ENCODE data around the gene TMEM106C. TPM values are rescaled to one million over a fixed set of nuclear protein-coding genes. Genes with fewer than 3 reads are reported as not detected.

Gene TMEM106C
- total RNA-seq, 1 donor from 2014 or later = 24.0 TPM

DNA sequence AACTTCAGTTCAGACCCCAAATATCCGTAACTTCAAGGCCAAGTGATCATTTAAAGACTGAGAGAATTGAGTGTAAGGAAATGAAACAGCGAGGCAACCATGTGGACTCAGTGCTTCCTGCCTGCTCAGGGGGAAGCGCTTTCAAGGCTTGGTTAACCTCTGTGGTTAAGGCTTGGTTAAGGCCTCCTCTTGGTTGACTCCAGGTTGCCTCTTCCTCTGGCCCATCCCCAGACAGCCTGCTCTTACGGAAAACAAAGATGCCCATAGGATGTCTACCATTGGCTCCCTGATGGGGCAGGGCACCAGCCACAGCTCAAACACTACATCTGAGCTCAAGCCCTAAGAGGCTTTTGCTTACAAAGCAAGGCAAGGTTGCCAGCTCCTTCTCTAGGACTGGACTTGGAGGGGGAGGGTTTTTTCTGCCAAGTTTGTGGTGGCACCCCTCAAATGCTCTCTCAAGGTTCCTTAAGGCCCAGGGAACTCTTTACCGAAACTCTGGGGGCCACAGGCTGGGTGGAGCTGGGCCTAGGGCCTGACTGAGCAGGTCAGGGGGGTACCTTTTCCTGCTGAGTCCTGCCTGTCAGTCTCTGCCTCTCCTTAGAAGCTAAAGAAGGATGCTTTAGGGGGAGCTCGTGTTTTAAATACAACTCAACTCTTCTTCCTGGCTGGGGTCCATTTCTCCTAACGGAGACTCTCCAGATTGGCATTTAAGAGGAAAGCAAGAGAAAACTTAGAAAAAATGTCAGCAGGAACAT lies 27.1 kb downstream of the TMEM106C start:
- Mint-ChIP-seq H3K27ac (ENCODE audit: unreplicated experiment) (peak overlapping the region; percentile 62), H3K36me3 (ENCODE audit: unreplicated experiment) (no peaks in the 10 kb centered on the region), H3K9me3 (ENCODE audit: unreplicated experiment) (peaks cover 5% of the 10 kb centered on the region), H3K27me3 (ENCODE audit: unreplicated experiment) (peaks cover 12% of the 10 kb centered on the region), H3K4me1 (ENCODE audit: low read depth, unreplicated experiment) (peaks cover 27% of the 10 kb centered on the region), H3K4me3 (ENCODE audit: unreplicated experiment) (peak overlapping the region; percentile 55)
- no peak for DNase-seq
- TF ChIP-seq, protein P1, sequence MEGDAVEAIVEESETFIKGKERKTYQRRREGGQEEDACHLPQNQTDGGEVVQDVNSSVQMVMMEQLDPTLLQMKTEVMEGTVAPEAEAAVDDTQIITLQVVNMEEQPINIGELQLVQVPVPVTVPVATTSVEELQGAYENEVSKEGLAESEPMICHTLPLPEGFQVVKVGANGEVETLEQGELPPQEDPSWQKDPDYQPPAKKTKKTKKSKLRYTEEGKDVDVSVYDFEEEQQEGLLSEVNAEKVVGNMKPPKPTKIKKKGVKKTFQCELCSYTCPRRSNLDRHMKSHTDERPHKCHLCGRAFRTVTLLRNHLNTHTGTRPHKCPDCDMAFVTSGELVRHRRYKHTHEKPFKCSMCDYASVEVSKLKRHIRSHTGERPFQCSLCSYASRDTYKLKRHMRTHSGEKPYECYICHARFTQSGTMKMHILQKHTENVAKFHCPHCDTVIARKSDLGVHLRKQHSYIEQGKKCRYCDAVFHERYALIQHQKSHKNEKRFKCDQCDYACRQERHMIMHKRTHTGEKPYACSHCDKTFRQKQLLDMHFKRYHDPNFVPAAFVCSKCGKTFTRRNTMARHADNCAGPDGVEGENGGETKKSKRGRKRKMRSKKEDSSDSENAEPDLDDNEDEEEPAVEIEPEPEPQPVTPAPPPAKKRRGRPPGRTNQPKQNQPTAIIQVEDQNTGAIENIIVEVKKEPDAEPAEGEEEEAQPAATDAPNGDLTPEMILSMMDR (IDR thresholded peaks at IDR 0.05; ENCODE audit: partially characterized antibody, unreplicated experiment) = no peak

DNA sequence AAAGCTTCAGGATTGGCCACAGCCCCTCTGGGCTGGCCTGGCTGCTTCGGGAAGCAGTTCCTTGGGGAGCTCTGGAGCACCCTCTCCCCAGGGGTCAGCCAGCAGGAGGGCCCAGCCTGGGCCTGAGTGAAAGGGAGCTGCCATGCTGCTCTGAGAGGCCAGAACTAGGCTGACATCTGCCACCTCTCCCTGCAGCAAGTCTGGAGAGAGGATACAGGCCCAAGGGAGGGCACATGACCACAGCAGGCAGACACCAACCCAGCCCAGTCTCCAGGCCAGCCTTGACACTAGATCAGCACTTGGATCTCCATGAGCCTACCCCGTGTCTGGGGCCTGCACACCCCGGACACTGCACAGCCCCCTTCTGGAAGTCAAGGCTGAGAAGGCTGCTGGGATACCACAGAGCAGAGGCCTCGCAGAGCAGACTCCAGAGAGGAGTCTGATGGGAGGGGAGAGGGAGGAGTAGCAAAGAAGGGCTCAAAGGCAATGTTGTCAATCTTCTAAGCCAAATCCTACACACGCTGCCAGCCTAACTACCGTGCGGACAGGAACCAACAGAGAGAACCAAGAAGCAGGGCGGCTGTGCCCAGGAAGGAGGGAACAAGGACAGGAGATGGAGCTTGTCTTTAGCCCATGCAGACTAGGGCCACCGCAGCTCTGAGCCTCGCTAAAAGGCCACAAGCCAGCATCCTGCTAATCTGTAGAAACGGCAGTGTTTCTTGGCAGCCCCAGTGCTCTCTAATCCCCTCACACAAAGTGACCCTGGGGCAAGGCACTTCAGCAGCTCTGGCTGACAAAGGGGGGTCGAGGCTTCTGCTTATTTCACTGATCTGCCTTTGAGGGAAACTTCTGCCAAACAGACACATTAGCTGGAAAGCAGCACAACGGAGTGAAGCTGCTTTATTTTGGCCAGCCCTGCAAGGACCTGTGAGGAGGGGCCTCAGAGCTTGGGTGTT lies 28.0 kb downstream of the TMEM106C start:
- Mint-ChIP-seq H3K27ac (ENCODE audit: unreplicated experiment) (peak overlapping the region; percentile 62), H3K4me1 (ENCODE audit: low read depth, unreplicated experiment) (peaks cover 27% of the 10 kb centered on the region), H3K27me3 (ENCODE audit: unreplicated experiment) (peaks cover 12% of the 10 kb centered on the region), H3K4me3 (ENCODE audit: unreplicated experiment) (peak overlapping the region; percentile 55), H3K9me3 (ENCODE audit: unreplicated experiment) (peaks cover 3% of the 10 kb centered on the region), H3K36me3 (ENCODE audit: unreplicated experiment) (no peaks in the 10 kb centered on the region)
- TF ChIP-seq, protein P1 (IDR thresholded peaks at IDR 0.05; ENCODE audit: partially characterized antibody, unreplicated experiment) = no peak
- peak; percentile 36 for DNase-seq

DNA sequence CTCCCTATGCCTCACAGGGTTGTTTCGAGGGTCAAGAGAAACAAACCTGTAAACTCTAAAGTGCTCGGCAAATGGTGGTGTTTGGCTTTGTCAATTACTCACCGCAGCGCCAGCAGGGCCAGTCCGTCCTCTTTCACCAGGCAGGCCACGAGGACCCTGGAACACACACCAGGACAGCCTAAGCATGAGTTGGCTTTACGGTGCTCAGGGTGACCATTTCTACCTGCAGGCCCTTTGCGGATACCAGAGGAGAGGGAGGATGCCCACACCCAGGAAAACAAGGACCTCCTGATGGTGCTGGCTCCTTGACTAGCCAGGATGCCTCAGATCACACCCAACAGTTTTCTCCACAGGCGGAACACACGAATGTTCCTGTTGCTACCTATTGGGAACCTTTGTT lies 29.4 kb downstream of the TMEM106C start:
- Mint-ChIP-seq H3K4me1 (ENCODE audit: low read depth, unreplicated experiment) (peaks cover 26% of the 10 kb centered on the region), H3K27ac (ENCODE audit: unreplicated experiment) (no peak overlapping the region), H3K9me3 (ENCODE audit: unreplicated experiment) (peaks cover 3% of the 10 kb centered on the region), H3K36me3 (ENCODE audit: unreplicated experiment) (no peaks in the 10 kb centered on the region), H3K4me3 (ENCODE audit: unreplicated experiment) (no peak overlapping the region), H3K27me3 (ENCODE audit: unreplicated experiment) (peaks cover 10% of the 10 kb centered on the region)
- no peak for DNase-seq
- TF ChIP-seq, protein P1 (IDR thresholded peaks at IDR 0.05; ENCODE audit: partially characterized antibody, unreplicated experiment) = no peak

DNA sequence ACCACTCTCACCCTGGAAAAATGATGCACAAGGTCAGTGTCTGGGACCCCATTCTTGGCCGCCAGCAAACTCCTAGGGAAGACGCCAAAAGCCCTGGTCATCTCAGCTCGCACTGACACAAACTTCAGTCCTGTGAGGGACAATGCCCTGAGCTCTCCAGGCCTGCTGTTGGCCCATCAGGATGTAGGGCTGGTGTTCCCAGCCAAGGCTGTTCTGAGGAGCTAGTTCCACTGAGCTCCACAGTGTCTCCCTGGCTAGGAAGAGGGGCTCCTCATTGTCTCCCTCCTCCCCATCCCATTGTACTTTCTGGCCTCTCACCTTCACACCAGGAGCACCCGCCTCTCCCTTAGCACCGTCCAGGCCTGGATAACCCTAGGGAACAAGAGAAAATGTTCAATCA lies 30.1 kb downstream of the TMEM106C start:
- Mint-ChIP-seq H3K9me3 (ENCODE audit: unreplicated experiment) (peaks cover 3% of the 10 kb centered on the region), H3K36me3 (ENCODE audit: unreplicated experiment) (no peaks in the 10 kb centered on the region), H3K27me3 (ENCODE audit: unreplicated experiment) (peaks cover 9% of the 10 kb centered on the region), H3K27ac (ENCODE audit: unreplicated experiment) (no peak overlapping the region), H3K4me1 (ENCODE audit: low read depth, unreplicated experiment) (peaks cover 19% of the 10 kb centered on the region), H3K4me3 (ENCODE audit: unreplicated experiment) (no peak overlapping the region)
- no peak for DNase-seq
- TF ChIP-seq, protein P1 (IDR thresholded peaks at IDR 0.05; ENCODE audit: partially characterized antibody, unreplicated experiment) = no peak
